Putamen (tissue), 1 donor: ENCODE data around the gene RXFP2.

Experiments used
- DNase-seq: peaks from one replicate; pipeline ENCODE4 v3.0.0-alpha.2; 2016; ENCODE audit warnings: low spot score

The RXFP2 gene

GRCh38 chr13:31768351-31768750 lies 29.0 kb downstream of the RXFP2 start:
- no peak for DNase-seq

GRCh38 chr13:31769575-31769974 lies 30.2 kb downstream of the RXFP2 start:
- no peak for DNase-seq

- no peak for DNase-seq
Observed at GRCh38 chr13:31772231-31772630, 32.9 kb downstream of the RXFP2 start.

- DNase-seq: no peak
Observed at GRCh38 chr13:31773538-31773937, 34.2 kb downstream of the RXFP2 start.

- DNase-seq: no peak
Observed at GRCh38 chr13:31774186-31774750, 34.9 kb downstream of the RXFP2 start.

GRCh38 chr13:31775148-31775547 lies 35.8 kb downstream of the RXFP2 start:
- DNase-seq: no peak

GRCh38 chr13:31775686-31776085 lies 36.4 kb downstream of the RXFP2 start:
- no peak for DNase-seq

GRCh38 chr13:31781064-31781463 lies 41.7 kb downstream of the RXFP2 start:
- DNase-seq: no peak

GRCh38 chr13:31786011-31786410 lies 46.7 kb downstream of the RXFP2 start:
- no peak for DNase-seq

- no peak for DNase-seq
Observed at GRCh38 chr13:31790992-31791391, 51.7 kb downstream of the RXFP2 start.

GRCh38 chr13:31793246-31793645 lies 53.9 kb downstream of the RXFP2 start:
- DNase-seq: no peak

GRCh38 chr13:31794452-31794851 lies 55.1 kb downstream of the RXFP2 start:
- no peak for DNase-seq

GRCh38 chr13:31797154-31797775 lies 57.9 kb downstream of the RXFP2 start:
- DNase-seq: no peak

GRCh38 chr13:31798189-31798588 lies 58.9 kb downstream of the RXFP2 start:
- DNase-seq: no peak

GRCh38 chr13:31801088-31801487 lies 61.8 kb downstream of the RXFP2 start:
- DNase-seq: no peak

GRCh38 chr13:31803311-31803710 lies 64.0 kb downstream of the RXFP2 start:
- DNase-seq: no peak

GRCh38 chr13:31805841-31806240 lies 66.5 kb downstream of the RXFP2 start:
- no peak for DNase-seq

GRCh38 chr13:31807090-31807541 lies 67.8 kb downstream of the RXFP2 start:
- no peak for DNase-seq

- DNase-seq: no peak
Observed at GRCh38 chr13:31814536-31814935, 75.2 kb downstream of the RXFP2 start.

- no peak for DNase-seq
Observed at GRCh38 chr13:31815361-31816144, 76.2 kb downstream of the RXFP2 start.

- DNase-seq: no peak
Observed at GRCh38 chr13:31818236-31818635, 78.9 kb downstream of the RXFP2 start.

GRCh38 chr13:31824705-31825517 lies 85.6 kb downstream of the RXFP2 start:
- DNase-seq: peak; percentile 28
